NCI-H82 (cell line): ENCODE results near the gene CCDC47.
A peak's percentile ranks its signal among the peaks of the same experiment; 100 is the strongest.
"Not testable (repeated sequence)": the region's sequence is repeated elsewhere in the genome, so short reads cannot be mapped to it uniquely, and the experiment has no call there.

Experiments used
- DNase-seq: peaks from one replicate; lab custom pipeline; 2025; lab: John Stamatoyannopoulos, UW

The CCDC47 gene, protein sequence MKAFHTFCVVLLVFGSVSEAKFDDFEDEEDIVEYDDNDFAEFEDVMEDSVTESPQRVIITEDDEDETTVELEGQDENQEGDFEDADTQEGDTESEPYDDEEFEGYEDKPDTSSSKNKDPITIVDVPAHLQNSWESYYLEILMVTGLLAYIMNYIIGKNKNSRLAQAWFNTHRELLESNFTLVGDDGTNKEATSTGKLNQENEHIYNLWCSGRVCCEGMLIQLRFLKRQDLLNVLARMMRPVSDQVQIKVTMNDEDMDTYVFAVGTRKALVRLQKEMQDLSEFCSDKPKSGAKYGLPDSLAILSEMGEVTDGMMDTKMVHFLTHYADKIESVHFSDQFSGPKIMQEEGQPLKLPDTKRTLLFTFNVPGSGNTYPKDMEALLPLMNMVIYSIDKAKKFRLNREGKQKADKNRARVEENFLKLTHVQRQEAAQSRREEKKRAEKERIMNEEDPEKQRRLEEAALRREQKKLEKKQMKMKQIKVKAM

DNA sequence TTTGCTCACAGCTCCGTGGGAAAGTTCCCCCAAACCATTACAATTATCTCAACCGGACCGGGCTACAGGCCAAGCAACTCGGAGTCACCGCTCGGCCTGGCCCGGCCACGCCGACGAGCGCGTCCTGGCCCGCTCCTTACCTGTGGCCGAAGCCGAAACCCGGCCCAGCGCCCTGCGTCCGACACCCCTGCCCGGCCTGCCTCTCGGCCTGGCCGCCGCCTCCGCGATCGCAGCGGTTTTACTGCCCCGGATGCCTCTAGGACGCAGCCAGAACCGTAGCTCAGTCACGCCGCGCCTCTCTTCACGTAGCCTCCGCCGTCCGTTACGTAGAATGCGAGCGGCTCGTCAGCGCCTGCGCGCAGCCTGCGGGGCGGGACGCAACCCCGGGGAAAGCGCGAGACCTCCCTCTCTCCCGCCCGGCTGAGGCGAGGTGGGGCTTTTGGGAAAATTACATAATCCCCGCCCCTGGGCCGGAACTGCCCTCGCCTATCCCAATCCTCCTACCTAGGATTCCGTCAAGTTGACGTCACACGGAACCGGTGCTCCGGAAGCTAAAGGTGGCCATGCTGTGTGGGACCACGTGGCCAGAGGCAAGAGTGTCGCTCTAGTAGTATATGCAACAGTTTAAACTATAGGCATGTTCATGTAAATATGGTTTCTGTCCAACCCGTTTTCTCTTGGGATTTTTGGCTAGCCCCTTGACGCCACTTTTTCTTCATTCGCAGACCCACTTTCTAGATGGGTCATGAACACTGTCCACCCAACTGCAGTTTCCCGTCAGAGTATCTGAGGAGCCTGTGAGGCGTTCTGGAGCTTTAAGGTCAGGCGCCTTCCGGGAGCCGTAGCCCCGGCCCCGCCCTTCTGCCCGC, at the start of gene CCDC47:
Gene CCDC47, minus strand, starts transcription at position 326 of the 869 bp plus-strand sequence. CDS start 7,422 bp downstream, outside the sequence.
- DNase-seq: peak; percentile 100

DNA sequence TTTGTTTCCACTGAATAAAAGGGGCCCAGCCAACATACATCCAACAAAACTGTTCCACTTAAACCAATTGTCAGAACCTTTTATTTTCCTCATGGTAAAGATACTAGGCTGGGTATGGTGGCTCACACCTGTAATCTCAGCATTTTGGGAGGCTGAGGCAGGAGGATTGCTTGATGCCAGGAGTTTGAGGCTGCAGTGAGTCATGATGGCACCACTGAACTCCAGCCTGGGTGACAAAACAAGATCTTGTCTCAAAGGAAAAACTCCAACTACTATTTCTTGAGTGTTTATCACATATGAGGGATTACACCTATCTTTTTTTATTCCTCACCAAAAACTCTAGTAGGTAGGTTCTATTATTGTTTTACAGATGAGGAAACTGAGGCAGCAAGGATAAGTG, 49.1 kb upstream of the CCDC47 start:
- DNase-seq: no peak

DNA sequence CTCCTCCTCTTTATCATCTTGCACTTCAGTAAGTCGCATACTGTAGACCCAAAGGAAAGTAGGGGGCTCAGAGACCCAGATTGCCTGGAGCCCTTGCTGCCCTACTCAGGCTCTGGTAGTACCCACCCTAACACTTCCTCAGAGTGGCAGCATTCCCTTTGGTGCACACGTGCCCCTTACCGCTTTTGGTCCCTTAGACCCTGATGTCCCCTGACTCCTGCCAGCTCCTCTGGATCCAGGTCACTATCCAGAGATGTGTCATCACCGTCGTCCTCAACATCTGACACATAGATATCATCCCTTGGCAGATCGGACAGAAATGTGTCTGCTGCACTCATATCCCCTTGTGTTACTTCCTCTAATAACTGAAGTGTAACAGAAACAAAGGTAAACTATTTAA, 48.4 kb upstream of the CCDC47 start:
- no peak for DNase-seq

DNA sequence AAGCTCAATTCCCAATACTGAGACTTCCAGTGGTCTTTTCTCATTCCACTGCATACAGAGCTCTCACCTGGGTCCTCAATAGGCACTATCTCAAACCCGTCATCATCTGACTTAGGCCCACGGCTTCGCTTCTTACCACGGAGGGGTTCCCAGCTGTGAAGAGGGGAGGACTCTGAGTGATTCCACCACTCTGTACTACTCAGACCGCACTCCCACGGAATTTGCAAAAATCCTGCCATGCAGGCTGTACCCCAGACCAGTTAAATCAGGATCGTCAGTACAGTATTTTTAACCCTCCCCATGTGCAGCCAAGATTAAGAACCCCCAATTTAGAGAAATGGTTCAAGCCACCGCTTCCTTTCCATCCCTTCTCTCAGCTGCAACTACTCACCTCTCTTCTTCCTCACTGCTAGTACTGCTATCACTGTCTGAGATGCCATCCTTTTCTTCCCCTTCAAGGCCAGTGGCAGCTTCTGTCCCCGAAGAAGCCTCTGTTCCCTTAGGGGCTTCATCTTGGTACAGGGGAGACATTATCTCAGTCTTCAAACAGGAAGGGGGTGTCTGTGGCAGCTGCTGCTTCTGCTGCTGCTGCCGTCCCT, 47.7 kb upstream of the CCDC47 start:
- DNase-seq: no peak

DNA sequence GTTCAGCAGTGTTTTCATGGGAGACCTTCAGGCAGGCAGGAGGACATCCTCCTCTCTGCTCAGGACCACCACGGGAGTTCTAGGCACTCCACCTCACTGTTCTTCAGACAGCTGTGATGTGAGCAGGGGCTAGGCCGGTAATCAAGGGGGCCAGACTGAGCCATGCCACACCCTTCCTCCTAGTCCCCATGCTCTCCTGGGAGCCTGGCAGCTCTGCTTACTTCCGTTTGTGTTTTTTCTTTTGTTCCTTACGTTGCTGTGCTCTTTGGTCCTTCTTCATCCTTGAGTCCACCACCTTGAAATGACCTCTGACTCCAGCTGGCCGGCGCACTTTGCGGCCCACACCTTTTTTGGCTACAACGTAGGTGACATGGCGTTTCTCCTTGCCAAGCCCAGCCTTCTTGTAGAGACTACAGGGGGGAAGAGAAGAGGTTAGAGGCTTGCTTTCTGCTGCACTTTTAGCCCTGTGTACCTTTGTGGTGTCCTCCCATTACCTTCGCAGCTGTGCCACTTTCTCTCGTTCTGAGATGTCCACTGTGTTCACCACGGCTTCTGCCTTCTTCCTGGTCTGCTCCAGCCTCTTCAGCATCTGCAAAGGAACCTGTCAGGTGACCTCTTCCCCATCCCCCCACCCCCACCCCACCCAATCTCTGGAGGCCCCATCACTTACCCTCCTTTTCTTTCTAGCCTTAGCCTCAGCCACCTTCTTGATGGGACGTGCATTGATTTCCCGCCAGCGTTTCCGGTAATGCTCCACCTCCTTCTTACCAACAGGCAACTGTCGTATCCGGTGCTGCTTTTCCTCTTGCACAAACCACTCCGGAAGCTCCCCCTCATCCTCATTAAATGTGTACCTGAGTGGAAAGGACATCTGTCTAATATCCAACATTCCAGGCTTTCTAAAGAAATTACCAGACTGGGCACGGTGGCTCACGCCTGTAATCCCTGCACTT, 46.5 kb upstream of the CCDC47 start:
- DNase-seq: no peak

DNA sequence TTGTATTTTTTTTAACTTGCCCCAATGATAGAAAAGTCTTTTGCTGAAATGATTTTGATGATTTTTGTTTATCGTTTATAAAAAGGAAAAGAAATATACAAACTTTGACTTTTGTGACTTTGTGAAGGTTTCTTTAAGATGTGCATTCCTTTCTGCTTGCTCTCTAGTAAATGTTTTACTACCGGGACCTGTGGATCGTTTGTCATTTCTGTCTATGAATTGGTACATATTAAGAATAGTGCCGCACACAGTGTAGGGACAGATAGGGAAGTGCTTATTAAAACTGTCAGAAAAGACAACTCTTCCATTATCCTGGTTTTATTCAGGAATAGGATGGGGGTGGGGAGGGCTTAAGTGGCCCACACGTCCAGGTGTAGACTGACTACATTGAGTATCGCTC, 45.7 kb upstream of the CCDC47 start:
- DNase-seq: no peak

DNA sequence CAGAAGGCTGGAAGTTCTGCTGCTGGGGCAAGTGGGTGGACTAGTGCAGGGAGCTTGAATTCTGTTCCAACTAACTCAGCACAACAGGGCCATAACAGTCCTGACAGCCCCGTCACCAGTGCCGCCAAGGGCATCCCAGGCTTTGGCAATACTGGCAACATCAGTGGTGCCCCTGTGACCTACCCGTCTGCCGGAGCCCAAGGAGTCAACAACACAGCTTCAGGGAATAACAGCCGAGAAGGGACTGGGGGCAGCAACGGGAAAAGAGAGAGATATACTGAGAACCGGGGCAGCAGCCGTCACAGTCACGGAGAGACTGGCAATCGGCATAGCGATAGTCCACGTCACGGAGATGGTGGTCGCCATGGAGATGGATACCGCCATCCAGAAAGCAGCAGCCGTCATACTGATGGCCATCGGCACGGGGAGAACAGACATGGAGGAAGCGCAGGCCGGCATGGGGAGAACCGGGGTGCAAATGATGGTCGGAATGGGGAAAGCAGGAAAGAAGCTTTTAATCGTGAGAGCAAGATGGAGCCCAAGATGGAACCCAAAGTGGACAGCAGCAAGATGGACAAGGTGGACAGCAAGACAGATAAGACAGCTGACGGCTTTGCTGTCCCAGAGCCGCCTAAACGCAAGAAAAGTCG, 44.5 kb upstream of the CCDC47 start:
- DNase-seq: no peak

DNA sequence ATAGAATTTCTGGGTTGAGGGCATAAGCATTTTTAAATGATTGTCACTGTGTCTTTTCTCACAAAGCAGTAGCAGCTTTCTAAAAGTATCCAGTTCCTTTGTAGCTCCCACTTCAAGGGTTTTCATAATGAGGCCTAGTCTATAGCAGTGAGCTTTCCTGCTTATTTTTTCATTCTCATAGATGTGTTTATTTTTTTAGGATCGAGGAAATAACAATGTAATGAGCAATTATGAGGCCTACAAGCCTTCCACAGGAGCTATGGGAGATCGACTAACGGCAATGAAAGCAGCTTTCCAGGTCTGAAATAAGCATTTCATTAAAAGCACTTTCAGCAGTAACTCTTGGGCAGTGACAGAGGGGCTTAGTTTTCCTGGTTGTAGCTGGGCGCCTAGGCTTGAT, 43.3 kb upstream of the CCDC47 start:
- DNase-seq: no peak

DNA sequence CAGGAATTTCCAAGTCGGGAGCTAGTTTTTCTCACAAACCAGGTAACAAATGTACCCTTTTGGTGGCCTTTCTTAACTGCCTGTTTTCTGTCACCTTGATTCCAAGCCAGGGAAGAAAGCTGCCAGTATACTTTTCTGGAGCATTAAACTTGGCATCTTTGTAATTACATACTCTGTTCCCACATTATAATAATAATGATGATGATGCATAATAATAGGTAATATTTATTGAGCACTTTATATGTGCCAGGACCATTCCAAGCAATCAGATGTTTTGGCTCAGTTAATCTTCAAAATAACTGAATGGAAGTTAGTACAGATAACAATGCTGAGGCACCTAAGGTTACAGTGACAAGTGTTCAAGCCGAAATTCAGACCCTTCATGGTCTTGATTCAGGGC, 42.7 kb upstream of the CCDC47 start:
- no peak for DNase-seq

DNA sequence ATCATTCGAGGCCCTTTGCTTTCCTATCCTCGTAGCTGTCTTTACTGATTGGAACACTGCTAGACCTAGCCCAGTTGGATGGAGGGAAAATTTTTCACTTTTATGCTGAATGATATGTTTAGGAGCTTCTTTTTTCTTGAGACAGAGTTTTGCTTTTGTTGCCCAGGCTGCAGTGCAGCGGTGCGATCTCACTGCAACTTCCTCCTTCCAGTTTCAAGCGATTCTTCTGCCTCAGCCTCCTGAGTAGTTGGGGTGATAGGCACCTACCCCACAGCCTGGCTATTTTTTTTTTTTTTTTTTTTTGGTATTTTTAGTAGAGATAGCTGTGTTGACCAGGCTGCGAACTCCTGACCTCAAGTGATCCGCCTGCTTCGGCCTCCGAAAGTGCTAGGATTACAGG, 36.6 kb upstream of the CCDC47 start:
- no peak for DNase-seq

DNA sequence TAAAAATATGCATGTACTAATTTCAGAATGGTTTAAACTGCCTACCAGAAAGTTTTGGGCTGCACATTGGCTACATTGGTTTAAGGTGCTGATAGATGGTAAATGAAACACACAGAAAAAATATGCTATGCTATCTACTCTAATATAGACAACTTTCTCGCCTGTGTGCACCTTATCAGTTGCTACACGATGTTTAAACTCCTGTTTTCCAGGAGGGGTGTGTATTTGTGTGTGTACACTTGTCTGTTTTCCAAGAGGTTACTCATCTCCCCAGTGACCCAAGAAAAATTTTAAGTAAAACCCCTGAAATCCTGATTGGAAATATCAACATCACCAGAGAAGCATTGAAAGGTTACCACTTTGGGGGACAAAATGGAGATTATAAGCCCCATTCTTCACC, 32.2 kb upstream of the CCDC47 start:
- DNase-seq: no peak

DNA sequence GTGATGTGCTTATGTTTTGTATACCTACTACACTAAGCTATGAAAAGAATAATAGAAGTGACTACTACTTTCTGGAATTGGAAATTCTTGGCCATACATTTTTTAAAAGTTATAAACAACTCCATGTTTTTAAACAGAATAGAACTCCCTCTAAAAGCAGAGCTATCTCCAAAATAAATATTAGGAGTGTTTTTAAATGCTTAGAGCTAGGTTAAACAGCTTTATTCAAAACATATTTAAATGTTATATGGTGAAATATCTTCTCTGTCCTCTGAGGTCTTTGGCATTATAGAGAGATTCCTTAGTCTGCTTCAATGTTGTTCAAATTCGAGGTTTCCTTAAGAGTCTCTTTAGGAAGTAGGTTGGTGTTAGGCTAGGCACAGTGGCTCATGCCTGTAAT, 30.9 kb upstream of the CCDC47 start:
- DNase-seq: no peak

DNA sequence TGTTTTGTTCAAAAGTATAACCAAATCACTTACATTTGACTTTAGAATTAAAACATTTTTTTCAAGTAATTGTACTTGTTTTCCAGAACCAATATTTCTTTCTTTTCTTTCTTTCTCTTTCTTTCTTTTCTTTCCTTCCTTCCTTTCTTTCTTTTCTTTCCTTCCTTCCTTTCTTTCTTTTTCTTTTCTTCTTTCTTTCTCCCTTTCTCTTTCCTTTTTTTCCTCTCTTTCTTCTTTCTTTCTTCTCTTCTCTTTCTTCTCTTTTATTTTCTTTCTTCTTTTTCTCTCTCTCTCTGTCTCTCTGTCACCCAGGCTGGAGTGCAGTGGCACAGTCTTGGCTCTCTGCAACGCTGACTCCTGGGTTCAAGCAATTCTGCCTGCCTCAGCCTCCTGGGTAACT, 27.4 kb upstream of the CCDC47 start:
- DNase-seq: no peak

DNA sequence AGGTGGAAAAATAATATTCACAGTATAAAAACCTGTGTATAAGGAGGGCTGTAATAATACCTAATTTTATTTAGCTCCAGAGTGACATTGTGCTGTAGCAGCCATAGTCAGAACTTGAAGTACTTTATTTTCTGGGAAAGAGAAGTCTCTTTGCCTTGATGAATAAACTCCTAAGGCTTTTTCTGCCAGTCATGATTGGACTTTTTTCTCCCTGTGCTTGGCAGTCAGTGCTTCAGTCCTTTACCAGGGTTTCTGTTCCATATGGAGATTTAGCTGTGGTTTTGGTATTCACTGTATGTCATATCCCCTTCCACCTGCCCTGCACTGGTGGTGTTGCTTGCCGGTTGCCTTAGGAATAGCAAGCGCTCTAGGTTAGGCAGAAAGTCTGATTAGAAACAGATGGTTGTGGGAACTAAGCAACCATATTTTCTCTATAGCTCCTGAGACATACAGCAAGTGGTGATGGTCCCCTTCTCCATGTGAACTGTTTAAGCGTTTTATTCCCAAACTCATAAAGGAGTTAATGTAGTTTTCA, 25.2 kb upstream of the CCDC47 start:
- DNase-seq: no peak

DNA sequence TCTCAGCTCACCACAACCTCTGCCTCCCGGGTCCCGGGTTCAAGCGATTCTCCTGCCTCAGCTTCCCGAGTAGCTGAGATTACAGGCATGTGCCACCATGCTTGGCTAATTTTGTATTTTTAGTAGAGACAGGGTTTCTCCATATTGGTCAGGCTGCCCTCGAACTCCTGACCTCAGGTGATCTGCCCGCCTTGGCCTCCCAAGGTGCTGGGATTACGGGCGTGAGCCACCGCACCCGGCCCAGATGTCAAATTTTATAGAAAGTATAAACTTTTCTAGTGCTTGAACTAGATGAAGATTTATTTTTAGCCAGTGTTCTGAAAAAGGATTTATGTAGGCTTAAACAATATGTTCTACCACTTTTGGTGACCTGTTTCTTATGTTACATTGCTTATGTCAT, 23.0 kb upstream of the CCDC47 start:
- DNase-seq: not testable (repeated sequence)

DNA sequence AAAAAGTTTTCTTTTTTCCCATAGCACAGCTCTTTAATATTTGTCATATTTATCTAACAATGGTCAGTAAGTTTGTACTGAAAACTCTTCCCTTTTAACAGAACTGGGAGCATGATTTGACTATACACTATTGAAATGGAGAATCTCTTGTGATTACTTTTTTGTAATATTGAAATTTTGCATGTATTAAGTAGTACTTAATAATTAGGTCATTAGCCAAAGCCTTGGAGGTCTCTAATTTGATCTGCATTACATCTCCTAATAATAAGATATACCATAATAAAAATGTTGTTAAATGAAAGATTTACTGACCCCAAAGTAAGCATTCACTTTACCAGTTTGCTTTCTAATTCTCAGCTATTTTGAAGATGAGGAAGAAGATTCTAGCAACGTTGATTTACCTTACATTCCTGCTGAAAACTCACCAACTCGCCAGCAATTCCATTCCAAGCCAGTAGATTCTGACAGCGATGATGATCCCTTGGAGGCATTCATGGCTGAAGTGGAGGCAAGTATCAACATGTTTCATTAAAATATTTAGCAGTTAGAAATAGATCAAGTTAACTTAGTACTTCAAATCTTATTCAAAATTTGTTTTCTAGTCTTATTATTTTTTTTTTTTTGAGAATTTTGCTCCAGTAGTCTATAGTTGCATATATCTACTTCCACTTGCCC, 18.8 kb upstream of the CCDC47 start:
- no peak for DNase-seq

DNA sequence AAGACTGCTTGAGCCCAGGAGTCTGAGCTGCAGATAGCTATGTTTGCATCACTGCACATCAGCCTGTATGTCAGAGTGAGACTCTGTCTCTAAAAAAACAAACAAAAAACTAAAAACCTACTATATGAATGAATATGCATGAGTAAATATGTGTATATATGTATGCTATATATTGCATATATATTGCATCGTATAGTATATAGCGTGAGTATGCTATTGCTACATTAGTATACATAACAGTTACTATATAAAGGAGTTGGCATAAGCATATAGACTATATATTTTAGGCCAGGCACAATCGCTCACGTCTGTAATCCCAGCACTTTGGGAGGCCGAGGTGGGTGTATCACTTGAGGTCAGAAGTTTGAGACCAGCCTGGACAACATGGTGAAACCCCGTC, 16.7 kb upstream of the CCDC47 start:
- no peak for DNase-seq

DNA sequence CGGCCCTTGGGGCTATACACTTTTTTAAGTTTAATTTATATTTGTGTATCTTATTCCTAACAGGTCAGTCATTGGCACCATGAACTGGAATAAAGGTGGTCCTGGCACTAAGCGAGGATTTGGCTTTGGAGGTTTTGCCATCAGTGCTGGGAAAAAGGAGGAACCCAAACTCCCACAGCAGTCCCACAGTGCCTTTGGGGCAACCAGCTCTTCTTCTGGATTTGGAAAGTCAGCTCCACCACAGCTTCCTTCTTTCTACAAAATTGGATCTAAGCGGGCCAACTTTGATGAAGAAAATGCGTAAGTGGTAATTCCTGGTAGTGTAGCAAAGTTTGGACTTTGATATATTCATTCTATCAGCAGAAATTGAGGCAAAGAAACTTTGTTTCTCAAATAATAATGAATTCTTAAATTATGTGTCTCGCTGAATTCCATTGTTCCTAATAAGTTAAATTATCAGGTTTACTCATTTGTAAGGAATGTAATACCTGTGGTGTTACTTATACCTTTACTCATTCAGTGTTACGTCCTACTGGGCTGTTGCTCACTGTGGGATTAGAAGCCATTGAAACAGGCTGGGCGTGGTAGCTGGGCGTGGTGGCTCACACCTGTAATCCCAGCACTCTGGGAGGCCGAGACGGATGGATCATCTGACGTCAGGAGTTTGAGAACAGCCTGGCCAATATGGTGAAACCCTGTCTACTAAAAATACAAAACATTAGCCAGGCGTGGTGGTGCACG, 13.7 kb upstream of the CCDC47 start:
- DNase-seq: no peak

DNA sequence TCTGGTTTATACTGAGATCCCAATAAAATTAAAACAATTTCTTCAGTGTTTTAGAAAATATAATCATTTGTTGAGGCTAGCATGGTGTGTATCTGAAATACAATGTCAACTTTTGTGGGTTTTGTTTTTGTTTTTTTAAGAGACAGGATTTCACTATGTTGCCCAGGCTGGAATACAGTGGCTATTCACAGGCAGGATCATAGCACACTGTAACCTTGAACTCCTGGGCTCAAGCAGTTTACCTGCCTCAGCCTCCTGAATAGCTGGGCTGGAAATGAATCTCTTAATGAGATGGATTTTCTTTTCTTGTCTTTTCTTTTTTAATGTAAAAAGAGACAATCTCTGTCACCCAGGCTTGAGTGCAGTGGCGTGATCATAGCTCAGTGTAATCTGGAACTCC, 12.7 kb upstream of the CCDC47 start:
- no peak for DNase-seq
